PC-3 (cell line): ENCODE results near the gene ST6GAL1. TPM values are rescaled to one million over a fixed set of nuclear protein-coding genes. Genes with fewer than 3 reads are reported as not detected.

Experiments used
- ATAC-seq: fragments of 200-7000 bp; cut with Tn5 transposase; 2 replicates; pipeline ENCODE4 v1.9.1; 2020; ENCODE audit warnings: mild to moderate bottlenecking, moderate library complexity
- BruUV-seq: library from RNA; stranded (reverse); fragments of 400-500 nt; replicated peaks from 2 replicates; lab custom pipeline; 2021; lab: Mats Ljungman, UMichigan
- CTCF ChIA-PET: fragments of 300-600 bp; sonication (Branson Sonifier 250); formaldehyde crosslinking; loops from one replicate; lab custom pipeline; 2022; ENCODE audit warnings: antibody characterized with exemption; lab: Charles Lee
- POLR2A ChIA-PET: fragments of 300-600 bp; sonication (Branson Sonifier 250); formaldehyde crosslinking; loops from one replicate; lab custom pipeline; 2022; ENCODE audit warnings: antibody characterized with exemption; ENCODE audit not compliant: unreplicated experiment; lab: Charles Lee
- DNase-seq: peaks from one replicate; pipeline ENCODE4 v3.0.0-alpha.2; 2015
- H2AFZ ChIP-seq: fragments of 300-600 bp; sonication (generic); 2 replicates; pipeline ENCODE4 v1.6.0; 2016; ENCODE audit warnings: antibody characterized with exemption, low read length
- H3F3A ChIP-seq: fragments of 300-600 bp; sonication (generic); one replicate; pipeline ENCODE4 v1.6.0; 2017; ENCODE audit warnings: antibody characterized with exemption, low read length, control low read depth, mild to moderate bottlenecking; ENCODE audit not compliant: unreplicated experiment
- H3K27ac ChIP-seq: fragments of 300-600 bp; sonication (generic); 2 replicates; pipeline ENCODE4 v1.5.1; 2016; ENCODE audit warnings: mild to moderate bottlenecking, low read length
- H3K27me3 ChIP-seq: fragments of 300-600 bp; sonication (generic); 2 replicates; pipeline ENCODE4 v1.6.1; 2016; ENCODE audit warnings: low read length, mixed read lengths
- H3K36me3 ChIP-seq: fragments of 300-600 bp; sonication (generic); 2 replicates; pipeline ENCODE4 v1.6.1; 2016; ENCODE audit warnings: low read depth, mixed run types, low read length, mixed read lengths
- H3K4me1 ChIP-seq: fragments of 300-600 bp; sonication (generic); 2 replicates; pipeline ENCODE4 v1.5.1; 2016; ENCODE audit warnings: low read length; ENCODE audit not compliant: insufficient read depth
- H3K4me2 ChIP-seq: fragments of 300-600 bp; sonication (generic); 2 replicates; pipeline ENCODE4 v1.6.0; 2016; ENCODE audit warnings: low read length
- H3K4me3 ChIP-seq: fragments of 300-600 bp; sonication (generic); 2 replicates; pipeline ENCODE4 v1.5.1; 2016; ENCODE audit warnings: mild to moderate bottlenecking, low read length, mixed read lengths
- H3K79me2 ChIP-seq: fragments of 300-600 bp; sonication (generic); 2 replicates; pipeline ENCODE4 v1.6.1; 2017; ENCODE audit warnings: low read length, mixed read lengths
- H3K9ac ChIP-seq: fragments of 300-600 bp; sonication (generic); 2 replicates; pipeline ENCODE4 v1.6.0; 2016; ENCODE audit warnings: mild to moderate bottlenecking, low read length
- H3K9me2 ChIP-seq: fragments of 300-600 bp; sonication (generic); replicated peaks from 2 replicates; pipeline ENCODE4 v1.6.1; 2016; ENCODE audit warnings: mixed run types, low read length, mixed read lengths
- H3K9me3 ChIP-seq: fragments of 300-600 bp; sonication (generic); 2 replicates; pipeline ENCODE4 v1.6.1; 2016; ENCODE audit warnings: low read length, mixed read lengths
- H4K20me1 ChIP-seq: fragments of 300-600 bp; sonication (generic); 2 replicates; pipeline ENCODE4 v1.6.1; 2016; ENCODE audit warnings: low read length, mixed read lengths
- EZH2 ChIP-seq: fragments of 300-600 bp; sonication (generic); IDR thresholded peaks from one replicate; pipeline ENCODE4 v1.6.1; 2017; ENCODE audit warnings: antibody characterized with exemption, mild to moderate bottlenecking, low read length; ENCODE audit not compliant: unreplicated experiment
- EZH2phosphoT487 ChIP-seq: fragments of 300-600 bp; sonication (generic); IDR thresholded peaks from 2 replicates; pipeline ENCODE4 v1.6.1; 2018; ENCODE audit warnings: mild to moderate bottlenecking, antibody characterized with exemption, low read length, borderline replicate concordance
- intact Hi-C: fragments of 100-400 bp; cut with micrococcal nuclease; formaldehyde crosslinking; loops from 2 replicates; pipeline ENCODE4 v1.9.0; 2023
- total RNA-seq: library from RNA; depleted of rRNA; stranded (reverse); fragments of >200 nt; gene quantifications from 2 replicates; pipeline ENCODE4 v1.2.3, GENCODE V29; 2014
- TF ChIP-seq, protein P1 (sequence below): fragments of 300-600 bp; sonication (generic); conservative IDR thresholded peaks from 2 replicates; pipeline ENCODE4 v1.5.1; 2017; ENCODE audit warnings: antibody characterized with exemption, low read depth, mild to moderate bottlenecking, low read length

The ST6GAL1 gene
- total RNA-seq, 1 experiment from 2014 or later: 9.4 TPM

DNA sequence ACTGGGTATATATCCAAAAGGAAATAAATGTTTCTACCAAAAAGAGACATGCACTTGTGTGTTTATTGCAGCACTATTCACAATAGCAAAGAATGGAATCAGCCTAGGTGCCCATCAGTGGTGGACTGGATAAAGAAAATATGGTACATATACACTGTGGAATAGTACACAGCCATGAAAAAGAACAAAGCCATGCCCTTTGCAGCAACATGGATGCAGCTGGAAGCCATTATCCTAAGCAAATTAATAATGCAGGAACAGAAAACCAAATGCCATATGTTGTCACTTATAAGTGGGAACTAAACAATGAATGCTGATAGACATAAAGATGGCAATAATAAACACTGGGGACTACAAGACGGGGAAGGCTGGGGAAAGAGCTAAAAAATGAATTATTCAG lies 106.1 kb downstream of the ST6GAL1 start:
- no peaks in the 10 kb centered on the region for H4K20me1 ChIP-seq
- intact Hi-C loops: no loop called here
- no peaks in the 10 kb centered on the region for H3K27me3 ChIP-seq
- DNase-seq: no peak
- H3F3A ChIP-seq: no peaks in the 10 kb centered on the region
- peaks cover 9% of the 10 kb centered on the region for H3K4me1 ChIP-seq
- no peaks in the 10 kb centered on the region for H3K9me2 ChIP-seq
- no peaks in the 10 kb centered on the region for H3K36me3 ChIP-seq
- no peak overlapping the region for H3K4me3 ChIP-seq
- TF ChIP-seq, protein P1, sequence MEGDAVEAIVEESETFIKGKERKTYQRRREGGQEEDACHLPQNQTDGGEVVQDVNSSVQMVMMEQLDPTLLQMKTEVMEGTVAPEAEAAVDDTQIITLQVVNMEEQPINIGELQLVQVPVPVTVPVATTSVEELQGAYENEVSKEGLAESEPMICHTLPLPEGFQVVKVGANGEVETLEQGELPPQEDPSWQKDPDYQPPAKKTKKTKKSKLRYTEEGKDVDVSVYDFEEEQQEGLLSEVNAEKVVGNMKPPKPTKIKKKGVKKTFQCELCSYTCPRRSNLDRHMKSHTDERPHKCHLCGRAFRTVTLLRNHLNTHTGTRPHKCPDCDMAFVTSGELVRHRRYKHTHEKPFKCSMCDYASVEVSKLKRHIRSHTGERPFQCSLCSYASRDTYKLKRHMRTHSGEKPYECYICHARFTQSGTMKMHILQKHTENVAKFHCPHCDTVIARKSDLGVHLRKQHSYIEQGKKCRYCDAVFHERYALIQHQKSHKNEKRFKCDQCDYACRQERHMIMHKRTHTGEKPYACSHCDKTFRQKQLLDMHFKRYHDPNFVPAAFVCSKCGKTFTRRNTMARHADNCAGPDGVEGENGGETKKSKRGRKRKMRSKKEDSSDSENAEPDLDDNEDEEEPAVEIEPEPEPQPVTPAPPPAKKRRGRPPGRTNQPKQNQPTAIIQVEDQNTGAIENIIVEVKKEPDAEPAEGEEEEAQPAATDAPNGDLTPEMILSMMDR: no peak
- TF ChIP-seq EZH2 (no peak), EZH2phosphoT487 (no peak)
- ATAC-seq: no peak
- no peak overlapping the region for H3K9ac ChIP-seq
- H2AFZ ChIP-seq: no peak overlapping the region
- H3K79me2 ChIP-seq: no peaks in the 10 kb centered on the region
- no peak overlapping the region for H3K27ac ChIP-seq
- BruUV-seq: no TSS peak
- H3K9me3 ChIP-seq: no peaks in the 10 kb centered on the region
- CTCF ChIA-PET: no interaction called here
- H3K4me2 ChIP-seq: no peak overlapping the region
- POLR2A ChIA-PET: no interaction called here

DNA sequence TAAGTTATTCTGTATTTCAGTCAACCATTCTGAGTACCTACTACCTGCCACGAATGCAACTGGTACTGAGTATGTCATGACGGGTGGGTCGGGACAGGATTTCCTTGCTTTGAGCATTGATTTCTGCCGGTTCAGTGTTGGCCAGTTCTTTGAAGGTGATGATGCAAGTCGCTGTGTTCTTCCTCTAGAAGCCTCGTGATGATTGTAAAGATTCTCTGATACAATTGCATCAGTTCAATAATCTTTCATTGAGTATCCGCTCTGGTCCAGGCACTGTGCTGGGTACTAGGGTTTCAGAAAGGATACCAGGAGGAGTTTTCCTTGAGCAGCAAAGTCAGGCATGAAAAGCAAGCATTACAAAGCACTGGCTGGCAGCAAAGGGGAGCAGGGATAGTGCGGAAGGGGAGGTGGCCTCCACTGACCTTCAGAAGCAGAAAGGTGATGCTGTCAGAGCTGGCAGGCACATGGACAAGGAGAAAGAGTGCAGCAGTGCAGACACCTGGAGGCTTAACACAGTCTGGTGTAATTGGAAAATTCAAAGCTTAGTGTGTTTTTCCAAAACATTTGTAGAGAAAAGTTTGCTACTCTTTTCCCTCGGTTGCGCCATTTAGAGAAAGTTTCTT lies 108.9 kb downstream of the ST6GAL1 start:
- DNase-seq (no peak), ATAC-seq (no peak)
- no peaks in the 10 kb centered on the region for H3F3A ChIP-seq
- POLR2A ChIA-PET: no interaction called here
- no peaks in the 10 kb centered on the region for H3K36me3 ChIP-seq
- H2AFZ ChIP-seq: no peak overlapping the region
- no peak overlapping the region for H3K9ac ChIP-seq
- no peaks in the 10 kb centered on the region for H4K20me1 ChIP-seq
- no TSS peak for BruUV-seq
- no peaks in the 10 kb centered on the region for H3K9me3 ChIP-seq
- H3K4me1 ChIP-seq: peaks cover 14% of the 10 kb centered on the region
- no peak overlapping the region for H3K27ac ChIP-seq
- H3K79me2 ChIP-seq: no peaks in the 10 kb centered on the region
- H3K4me2 ChIP-seq: no peak overlapping the region
- H3K4me3 ChIP-seq: no peak overlapping the region
- H3K27me3 ChIP-seq: no peaks in the 10 kb centered on the region
- intact Hi-C loops: no loop called here
- no peaks in the 10 kb centered on the region for H3K9me2 ChIP-seq
- CTCF ChIA-PET: no interaction called here
- TF ChIP-seq, protein P1: no peak
- TF ChIP-seq EZH2phosphoT487: no peak
- no peak for TF ChIP-seq EZH2

DNA sequence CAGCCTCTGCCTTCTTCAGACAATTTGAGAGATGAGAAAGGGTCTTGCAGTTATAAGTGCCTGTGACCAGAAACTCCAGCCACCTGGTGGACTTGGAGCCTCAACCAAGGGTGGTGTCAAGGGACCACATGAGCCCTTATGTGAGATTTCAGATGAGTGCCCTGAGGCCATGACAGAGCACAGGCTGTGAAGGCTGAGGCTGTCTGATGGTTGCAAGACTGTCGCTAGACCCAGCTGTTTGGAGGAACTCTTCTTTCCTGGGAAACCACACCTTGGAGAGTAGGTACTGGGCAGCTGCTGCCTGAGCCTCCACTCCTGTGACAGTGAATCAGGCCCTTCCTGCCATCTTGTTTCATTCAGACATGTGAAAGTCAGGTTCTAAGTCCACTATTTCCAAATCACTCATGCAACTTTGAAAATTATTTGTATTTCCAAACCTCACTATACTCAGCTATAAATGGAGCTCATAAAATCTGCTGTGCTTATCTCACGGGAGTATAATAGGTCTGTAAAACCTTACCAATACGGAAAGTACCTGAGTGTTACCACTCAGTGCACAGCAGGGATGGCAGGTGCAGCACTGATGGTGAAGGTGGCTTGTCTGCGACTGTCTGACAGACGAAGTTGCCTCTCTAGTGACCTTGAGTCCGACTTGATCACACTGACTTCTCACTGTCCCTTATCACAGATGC lies 109.5 kb downstream of the ST6GAL1 start:
- Histone ChIP-seq H3K27ac (no peak overlapping the region), H3K27me3 (no peaks in the 10 kb centered on the region), H3K4me2 (no peak overlapping the region), H4K20me1 (no peaks in the 10 kb centered on the region), H3K79me2 (no peaks in the 10 kb centered on the region), H3K9me2 (no peaks in the 10 kb centered on the region), H3K4me3 (no peak overlapping the region), H3K9ac (no peak overlapping the region), H3K4me1 (peaks cover 14% of the 10 kb centered on the region), H3F3A (no peaks in the 10 kb centered on the region), H3K36me3 (no peaks in the 10 kb centered on the region), H3K9me3 (no peaks in the 10 kb centered on the region), H2AFZ (no peak overlapping the region)
- POLR2A ChIA-PET: no interaction called here
- DNase-seq (no peak), ATAC-seq (no peak)
- no TSS peak for BruUV-seq
- TF ChIP-seq, protein P1: no peak
- TF ChIP-seq EZH2 (no peak), EZH2phosphoT487 (no peak)
- CTCF ChIA-PET: no interaction called here
- intact Hi-C loops: no loop called here
